Subcutaneous adipose tissue (tissue), 4 donors: ENCODE measurements around the gene GDF15. TPM values are rescaled to one million over a fixed set of nuclear protein-coding genes. Genes with fewer than 3 reads are reported as not detected.

Experiments
- total RNA-seq, 4 donors: library from RNA; depleted of rRNA; stranded (reverse); fragments of >200 nt; gene quantifications; one replicate each; pipeline ENCODE4 v1.1.0, GENCODE V29; 2016
- TF ChIP-seq, protein P1 (sequence below): fragments of 450-650 bp; IDR thresholded peaks from one replicate; pipeline ENCODE4 v1.5.1; 2016; ENCODE audit warnings: low read depth, mild to moderate bottlenecking, control low read depth, antibody characterized with exemption, moderate library complexity

Gene GDF15
- total RNA-seq, 4 donors from 2014 or later, result 1.7 to 20.6 (median 8.4) TPM

DNA sequence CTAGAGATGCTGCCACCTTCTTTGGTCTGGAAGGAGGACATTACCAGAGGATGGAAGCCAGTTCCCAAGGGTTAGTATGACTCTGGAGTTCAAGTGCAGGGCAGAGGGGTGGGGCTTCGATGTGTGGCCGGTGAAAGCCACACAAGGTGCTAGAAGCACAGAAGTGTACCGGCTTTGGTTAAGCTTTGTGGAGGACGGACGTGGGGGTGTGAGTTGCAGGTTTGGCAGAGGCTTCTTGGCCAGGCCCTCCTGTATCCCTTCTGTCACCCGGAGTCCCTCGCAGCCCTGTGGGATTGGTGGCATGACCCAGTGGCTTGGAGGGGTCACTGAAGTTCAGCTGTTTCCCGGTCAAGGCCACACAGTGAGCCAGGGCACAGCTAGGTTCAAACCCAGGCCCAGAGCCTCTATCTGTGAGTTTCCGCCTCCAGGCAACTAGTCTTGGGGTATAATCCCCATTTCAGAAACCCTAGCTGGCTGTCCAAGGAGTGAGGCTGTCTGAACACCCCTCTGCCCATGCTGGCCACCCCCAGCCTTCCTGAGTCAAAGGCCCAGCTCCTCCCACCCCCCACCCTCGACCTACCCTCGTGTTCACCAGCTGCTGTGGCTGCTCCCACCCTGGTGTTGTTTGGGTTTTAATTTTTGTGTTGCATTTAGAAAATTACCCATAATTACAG, 28.7 kb downstream of the GDF15 start:
- TF ChIP-seq, protein P1, sequence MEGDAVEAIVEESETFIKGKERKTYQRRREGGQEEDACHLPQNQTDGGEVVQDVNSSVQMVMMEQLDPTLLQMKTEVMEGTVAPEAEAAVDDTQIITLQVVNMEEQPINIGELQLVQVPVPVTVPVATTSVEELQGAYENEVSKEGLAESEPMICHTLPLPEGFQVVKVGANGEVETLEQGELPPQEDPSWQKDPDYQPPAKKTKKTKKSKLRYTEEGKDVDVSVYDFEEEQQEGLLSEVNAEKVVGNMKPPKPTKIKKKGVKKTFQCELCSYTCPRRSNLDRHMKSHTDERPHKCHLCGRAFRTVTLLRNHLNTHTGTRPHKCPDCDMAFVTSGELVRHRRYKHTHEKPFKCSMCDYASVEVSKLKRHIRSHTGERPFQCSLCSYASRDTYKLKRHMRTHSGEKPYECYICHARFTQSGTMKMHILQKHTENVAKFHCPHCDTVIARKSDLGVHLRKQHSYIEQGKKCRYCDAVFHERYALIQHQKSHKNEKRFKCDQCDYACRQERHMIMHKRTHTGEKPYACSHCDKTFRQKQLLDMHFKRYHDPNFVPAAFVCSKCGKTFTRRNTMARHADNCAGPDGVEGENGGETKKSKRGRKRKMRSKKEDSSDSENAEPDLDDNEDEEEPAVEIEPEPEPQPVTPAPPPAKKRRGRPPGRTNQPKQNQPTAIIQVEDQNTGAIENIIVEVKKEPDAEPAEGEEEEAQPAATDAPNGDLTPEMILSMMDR, result no peak

DNA sequence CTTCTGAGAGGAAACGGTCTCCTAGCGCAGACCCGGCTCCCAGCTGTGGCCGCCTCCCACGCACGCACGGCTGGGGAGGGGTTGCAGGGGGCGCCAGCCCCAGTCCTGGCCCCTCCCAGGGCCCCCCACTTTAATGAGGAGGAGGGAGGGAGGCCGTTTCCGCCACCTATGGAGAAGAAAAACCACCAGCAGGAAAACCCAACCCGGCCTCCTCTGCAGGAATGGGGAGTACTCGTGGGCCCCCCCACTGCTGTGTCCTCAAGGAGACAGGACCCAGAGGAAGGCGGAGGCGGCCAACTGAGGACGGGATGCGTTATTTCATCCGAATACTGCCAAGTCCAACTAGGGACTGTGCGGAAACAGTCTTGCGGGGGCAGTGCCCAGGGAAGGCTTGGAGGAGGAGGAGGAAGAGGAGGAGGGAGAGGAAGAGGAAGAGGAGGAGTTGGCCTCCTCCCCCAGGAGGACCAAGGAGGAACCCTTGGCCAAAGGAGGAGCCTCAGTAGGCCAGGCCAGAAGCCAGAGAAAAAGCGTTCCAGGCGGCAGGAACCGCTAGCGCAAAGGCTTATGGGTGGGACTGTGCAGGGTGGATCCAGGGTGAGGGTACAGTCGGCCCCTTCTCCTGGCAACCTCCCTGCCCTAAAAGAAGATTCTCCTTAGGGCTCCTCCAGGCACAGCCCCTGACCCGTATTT, 29.4 kb downstream of the GDF15 start:
- TF ChIP-seq, protein P1, result no peak

DNA sequence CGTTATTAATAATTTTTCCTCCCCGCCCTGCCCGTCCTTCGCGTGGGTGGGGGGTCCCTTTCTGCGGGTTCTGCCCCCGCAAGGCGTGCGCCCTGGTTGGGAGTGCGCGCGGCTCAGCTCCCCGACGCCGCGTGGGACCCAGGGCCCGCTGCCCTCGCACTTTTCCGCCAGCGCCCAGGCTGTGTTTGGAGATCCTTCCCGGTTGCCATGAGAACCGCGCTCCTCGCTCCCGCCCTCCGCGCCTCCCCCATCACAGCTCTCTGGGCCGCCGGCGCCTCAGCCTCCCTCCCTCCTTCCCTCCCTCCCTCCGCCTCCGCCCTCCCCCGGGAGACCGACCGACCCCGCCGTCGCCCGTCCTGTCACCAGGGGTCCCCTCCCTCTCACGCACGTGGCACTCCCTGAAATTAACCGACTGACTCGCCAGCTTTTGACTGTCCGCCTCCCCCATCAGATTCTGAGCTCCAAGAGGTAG, 30.9 kb downstream of the GDF15 start:
- TF ChIP-seq, protein P1, result no peak

DNA sequence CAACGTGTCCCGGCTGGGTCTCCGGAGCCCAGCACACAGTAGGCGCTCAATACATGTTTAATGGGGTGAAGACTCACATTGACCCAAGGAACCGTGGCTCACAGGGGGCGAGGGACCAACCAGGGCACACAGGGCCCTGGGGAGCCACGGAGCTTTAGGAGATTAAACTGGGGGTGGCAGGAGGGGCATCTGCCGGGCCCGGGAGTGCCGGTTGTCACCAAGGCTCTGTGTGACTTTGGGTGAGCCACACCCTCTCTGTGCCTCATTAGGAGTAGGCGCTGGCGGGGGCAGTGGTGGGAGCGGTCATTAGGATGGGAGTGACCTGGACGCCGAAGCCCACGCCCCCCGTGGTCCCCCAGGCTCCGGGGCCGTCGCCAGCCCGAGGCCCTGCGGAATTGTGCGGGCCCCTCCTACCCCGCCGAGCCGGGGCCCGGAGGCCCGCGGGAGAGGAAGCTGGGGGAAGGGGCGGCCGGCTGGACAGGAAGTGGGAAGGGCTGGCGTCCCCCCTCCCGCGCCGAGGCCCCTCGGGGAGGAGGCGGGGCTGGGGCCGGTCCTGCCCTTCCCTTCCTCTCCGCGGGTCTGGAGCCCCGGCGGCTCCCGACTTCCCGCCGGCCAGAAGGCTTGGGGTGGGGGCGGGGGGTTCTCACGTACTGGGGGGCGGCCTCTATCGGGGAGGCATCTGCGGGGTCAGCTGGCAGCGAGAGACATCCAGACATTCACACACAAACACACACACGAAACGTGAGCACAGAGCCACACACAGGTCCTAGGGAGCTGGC, 31.5 kb downstream of the GDF15 start:
- TF ChIP-seq, protein P1, result no peak

DNA sequence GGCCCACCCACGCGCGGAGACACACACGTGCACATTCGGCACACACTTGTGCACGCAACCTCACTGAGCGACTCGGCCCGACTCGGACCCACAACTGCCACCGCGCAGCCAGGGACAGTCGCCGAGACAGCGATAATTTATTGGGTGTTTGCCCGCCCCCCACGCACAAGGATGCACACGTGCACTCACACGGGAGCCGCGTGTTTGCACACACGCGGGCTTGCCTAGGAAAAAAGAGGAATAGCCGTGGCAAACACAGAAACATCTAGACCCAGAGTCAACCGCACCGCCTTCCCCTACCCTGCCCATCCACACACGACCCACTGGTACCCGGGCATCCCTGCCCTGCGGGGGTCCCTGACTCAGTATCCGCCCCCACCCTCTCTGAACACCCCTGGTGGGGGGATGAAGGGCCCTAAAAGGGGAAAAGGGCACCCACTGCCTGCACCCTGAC, 32.1 kb downstream of the GDF15 start:
- TF ChIP-seq, protein P1, result no peak

DNA sequence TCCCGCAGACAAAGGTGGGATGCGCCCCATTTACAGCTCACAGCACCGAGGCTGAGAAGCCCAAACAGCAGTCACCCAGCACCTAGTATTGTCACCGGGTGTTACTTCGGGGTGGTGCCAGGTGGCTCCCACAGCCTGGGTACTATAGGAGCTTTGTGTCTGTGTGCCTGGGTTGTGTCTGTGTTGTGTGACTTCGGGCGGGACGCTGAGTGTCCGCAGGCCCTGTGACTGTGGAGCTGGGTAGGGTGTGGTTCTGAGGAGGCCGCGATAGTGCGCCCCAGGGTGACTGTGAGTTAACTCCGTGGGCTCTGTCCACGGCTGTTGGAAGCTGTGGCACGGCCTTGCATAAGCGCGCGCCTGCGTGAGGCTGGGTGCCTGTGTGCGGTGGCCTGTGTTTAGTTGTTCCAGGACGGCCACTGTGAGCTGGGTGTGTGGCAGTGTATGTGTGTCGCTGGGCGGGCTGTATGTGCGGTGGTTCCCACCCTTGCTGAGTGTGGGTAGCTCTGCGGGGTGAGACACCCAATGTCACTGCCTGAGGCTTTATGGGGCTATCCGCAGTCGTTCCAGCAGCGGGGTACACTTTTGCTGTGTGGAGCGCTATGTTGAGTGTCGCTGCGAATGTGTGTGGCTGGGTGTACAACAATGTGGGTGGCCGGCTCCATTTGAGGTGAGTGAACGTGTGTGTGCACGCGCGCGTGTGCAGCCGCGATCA, 32.7 kb downstream of the GDF15 start:
- TF ChIP-seq, protein P1, result no peak
